ENCODE measurements around the gene TNKS1BP1.
"Not testable (repeated sequence)": the region's sequence is repeated elsewhere in the genome, so short reads cannot be mapped to it uniquely, and the experiment has no call there.

Gene TNKS1BP1

GRCh38 chr11:57310091-57310490, 14.7 kb downstream of the TNKS1BP1 start:
- DNase-seq: no peak

- DNase-seq: no peak
These were observed 15.4 kb downstream of the TNKS1BP1 start for GRCh38 chr11:57309106-57310059.

GRCh38 chr11:57308426-57309060, 16.2 kb downstream of the TNKS1BP1 start:
- DNase-seq: no peak

- DNase-seq: no peak
These were observed 17.0 kb downstream of the TNKS1BP1 start for GRCh38 chr11:57307666-57308270.

GRCh38 chr11:57306940-57307565, 17.7 kb downstream of the TNKS1BP1 start:
- DNase-seq: no peak

- no peak for DNase-seq
These were observed 18.4 kb downstream of the TNKS1BP1 start for GRCh38 chr11:57306161-57306876.

- DNase-seq: no peak
These were observed 19.2 kb downstream of the TNKS1BP1 start for GRCh38 chr11:57305523-57305922.

- DNase-seq: no peak
These were observed 20.7 kb downstream of the TNKS1BP1 start for GRCh38 chr11:57303990-57304579.

GRCh38 chr11:57303280-57303989, 21.3 kb downstream of the TNKS1BP1 start:
- DNase-seq: no peak

GRCh38 chr11:57302489-57302888, 22.3 kb downstream of the TNKS1BP1 start:
- DNase-seq: no peak

GRCh38 chr11:57301711-57302423, 22.9 kb downstream of the TNKS1BP1 start:
- DNase-seq: no peak

GRCh38 chr11:57300785-57301184, 24.0 kb downstream of the TNKS1BP1 start:
- no peak for DNase-seq

GRCh38 chr11:57299150-57299737, 25.5 kb downstream of the TNKS1BP1 start:
- DNase-seq: no peak

GRCh38 chr11:57297221-57297620, 27.5 kb downstream of the TNKS1BP1 start:
- no peak for DNase-seq

GRCh38 chr11:57296205-57296604, 28.5 kb downstream of the TNKS1BP1 start:
- DNase-seq: not testable (repeated sequence)

- DNase-seq: no peak
These were observed 30.3 kb downstream of the TNKS1BP1 start for GRCh38 chr11:57294225-57295131.

GRCh38 chr11:57290288-57290687, 34.5 kb downstream of the TNKS1BP1 start:
- no peak for DNase-seq

- DNase-seq: no peak
These were observed 35.8 kb downstream of the TNKS1BP1 start for GRCh38 chr11:57288771-57289579.
